ENCODE data around the gene SPATA2. TPM values are rescaled to one million over a fixed set of nuclear protein-coding genes. Genes with fewer than 3 reads are reported as not detected.
A peak's percentile ranks its signal among the peaks of the same experiment; 100 is the strongest.
"Not testable (repeated sequence)": the region's sequence is repeated elsewhere in the genome, so short reads cannot be mapped to it uniquely, and the experiment has no call there.

Gene SPATA2
- total and polyA plus RNA-seq, 2 experiments from 2014 or later, result 5.3 to 9.3 TPM

- H3K4me2 ChIP-seq; H3K4me3 ChIP-seq; H2AFZ ChIP-seq; H3K27ac ChIP-seq (ENCODE audit: low read depth); DNase-seq (ENCODE audit: low spot score); H3K9me2 ChIP-seq (ENCODE audit: insufficient read depth); ATAC-seq; H4K20me1 ChIP-seq (replicated peaks; ENCODE audit: insufficient read depth); H3K9me3 Mint-ChIP-seq; H3K27ac Mint-ChIP-seq; H3K79me2 ChIP-seq (replicated peaks; ENCODE audit: insufficient read depth); H3K4me3 Mint-ChIP-seq; H3K4me1 ChIP-seq (ENCODE audit: insufficient read depth); H3K27me3 Mint-ChIP-seq (ENCODE audit: insufficient read depth, low read depth, poor library complexity); H3K27me3 ChIP-seq (ENCODE audit: insufficient read depth); H3K4me1 Mint-ChIP-seq; H3F3A ChIP-seq (replicated peaks; ENCODE audit: low read depth): not testable (repeated sequence)
- H3K36me3 ChIP-seq (ENCODE audit: insufficient read depth), result peaks cover 22% of the 10 kb centered on the region
- peak in 1 of 2 experiments; percentile 32; a peak in 1 of 4 replicates for TF ChIP-seq CTCF (conservative IDR thresholded peaks at IDR 0.05; ENCODE audit: low read depth in 2 of 2)
- H3K36me3 Mint-ChIP-seq (ENCODE audit: low read depth), result peaks cover 58% of the 10 kb centered on the region
Observed at GRCh38 chr20:49957089-49957938, 42.0 kb upstream of the SPATA2 start.

- peaks cover 23% of the 10 kb centered on the region for H3K36me3 ChIP-seq (ENCODE audit: insufficient read depth)
- no peak overlapping the region for H3K27ac ChIP-seq (ENCODE audit: low read depth)
- H3K9me2 ChIP-seq (ENCODE audit: insufficient read depth), result no peaks in the 10 kb centered on the region
- Mint-ChIP-seq H3K27ac (no peak overlapping the region), H3K4me1 (no peaks in the 10 kb centered on the region), H3K27me3 (ENCODE audit: insufficient read depth, low read depth, poor library complexity) (peaks cover 6% of the 10 kb centered on the region), H3K4me3 (no peak overlapping the region), H3K9me3 (no peaks in the 10 kb centered on the region; the same call in 2 of the 3 replicates), H3K36me3 (ENCODE audit: low read depth) (peaks cover 64% of the 10 kb centered on the region)
- H3K4me2 ChIP-seq, result no peak overlapping the region
- H3K27me3 ChIP-seq (ENCODE audit: insufficient read depth), result no peaks in the 10 kb centered on the region
- H4K20me1 ChIP-seq (replicated peaks; ENCODE audit: insufficient read depth), result peaks cover 8% of the 10 kb centered on the region; the same call in 1 of the 2 replicates
- no peaks in the 10 kb centered on the region for H3K79me2 ChIP-seq (replicated peaks; ENCODE audit: insufficient read depth)
- H3K4me1 ChIP-seq (ENCODE audit: insufficient read depth), result no peaks in the 10 kb centered on the region
- no peak overlapping the region for H2AFZ ChIP-seq
- H3F3A ChIP-seq (replicated peaks; ENCODE audit: low read depth), result 0 out of 2 replicates have a peak, but pooled peaks cover 2% of the 10 kb centered on the region
- no peak overlapping the region for H3K4me3 ChIP-seq
- ATAC-seq, result no peak
- no peak for DNase-seq (ENCODE audit: low spot score)
- no peak for TF ChIP-seq CTCF (conservative IDR thresholded peaks at IDR 0.05; ENCODE audit: low read depth in 2 of 2)
- TF ChIP-seq POLR2AphosphoS5 (IDR thresholded peaks at IDR 0.05; ENCODE audit: low read depth), result no peak
- TF ChIP-seq ETS1 (IDR thresholded peaks at IDR 0.05), result no peak
- no peak for TF ChIP-seq JUNB (IDR thresholded peaks at IDR 0.05; ENCODE audit: unreplicated experiment)
- no peak for TF ChIP-seq NANOG (IDR thresholded peaks at IDR 0.05; ENCODE audit: borderline replicate concordance)
- TF ChIP-seq EZH2phosphoT487 (IDR thresholded peaks at IDR 0.05; ENCODE audit: unreplicated experiment), result no peak
- no peak for TF ChIP-seq ZNF462 (CRISPR knock-in tag; IDR thresholded peaks at IDR 0.05)
Observed at GRCh38 chr20:49956689-49957088, 41.4 kb upstream of the SPATA2 start.
